HepG2 (cell line): ENCODE results near the gene LRRC4C.

Source experiments
- BRCA1 ChIP-seq: sonication (generic); formaldehyde crosslinking; IDR thresholded peaks from 2 replicates; pipeline ENCODE4 v1.4.0; 2020; ENCODE audit warnings: missing genetic modification reagents
- CAMTA2 ChIP-seq: sonication (generic); formaldehyde crosslinking; IDR thresholded peaks from 2 replicates; pipeline ENCODE4 v1.4.0; 2020; ENCODE audit warnings: mild to moderate bottlenecking, missing genetic modification reagents, borderline replicate concordance
- JDP2 ChIP-seq: sonication (generic); formaldehyde crosslinking; IDR thresholded peaks from 2 replicates; pipeline ENCODE4 v1.8.1; 2022; ENCODE audit warnings: missing genetic modification reagents, borderline replicate concordance
- NFATC3 ChIP-seq: sonication (generic); formaldehyde crosslinking; IDR thresholded peaks from 2 replicates; pipeline ENCODE4 v1.5.1; 2020; ENCODE audit warnings: mild to moderate bottlenecking, missing genetic modification reagents
- SMC3 ChIP-seq: IDR thresholded peaks from 2 replicates; pipeline ENCODE4 v1.6.1; 2011; ENCODE audit warnings: low read length, improper control_type of control experiment
- SSRP1 ChIP-seq: IDR thresholded peaks from 2 replicates; pipeline ENCODE4 v1.6.1; 2016; ENCODE audit warnings: control low read depth
- TOE1 ChIP-seq: sonication (generic); formaldehyde crosslinking; IDR thresholded peaks from 2 replicates; pipeline ENCODE4 v1.4.0; 2020; ENCODE audit warnings: mild to moderate bottlenecking, missing genetic modification reagents
- ZNF549 ChIP-seq: sonication (generic); formaldehyde crosslinking; IDR thresholded peaks from 2 replicates; pipeline ENCODE4 v1.5.0; 2020; ENCODE audit warnings: missing genetic modification reagents

DNA sequence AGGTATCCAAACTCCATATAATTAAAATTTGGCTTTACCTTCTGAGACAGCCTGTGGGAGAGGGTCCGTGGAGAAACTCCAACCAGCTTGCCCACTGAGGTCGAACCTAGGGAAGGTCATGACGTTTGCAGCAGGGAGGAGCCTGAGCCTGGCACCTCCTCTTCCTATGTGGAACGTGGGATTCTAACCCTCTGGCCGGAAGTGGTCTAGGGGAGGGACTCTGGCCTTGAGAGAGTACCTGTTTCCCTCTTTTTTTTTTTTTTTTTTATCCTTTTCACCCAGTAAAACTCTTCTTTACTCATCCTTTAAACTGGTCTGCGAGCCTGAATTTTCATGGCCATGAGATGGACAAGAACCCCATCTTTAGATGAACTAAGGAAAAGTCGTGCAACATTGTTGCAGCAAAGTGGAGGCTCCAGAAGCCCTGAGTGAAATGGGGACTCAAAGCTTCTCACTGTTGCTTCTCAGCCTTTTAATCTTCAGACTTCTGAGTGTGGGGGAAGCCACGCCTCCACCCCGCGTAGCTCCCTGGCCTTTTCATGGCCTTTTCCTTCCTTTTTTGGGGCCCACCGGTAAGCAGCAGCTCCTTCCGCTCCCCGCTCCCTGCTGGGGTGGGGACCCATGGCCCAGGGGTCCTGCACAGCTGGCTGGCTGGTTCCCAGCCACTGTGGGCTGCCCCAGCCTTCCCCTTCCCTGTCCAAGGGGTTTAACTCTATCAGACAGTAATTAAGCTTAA, 1359.9 kb downstream of the LRRC4C start:
- TF ChIP-seq CAMTA2 (CRISPR knock-in tag) = no peak
- no peak for TF ChIP-seq JDP2 (CRISPR knock-in tag)
- TF ChIP-seq ZNF549 = no peak
- TF ChIP-seq TOE1 (CRISPR knock-in tag) = no peak
- TF ChIP-seq SMC3 = no peak
- TF ChIP-seq BRCA1 = no peak
- no peak for TF ChIP-seq NFATC3
- TF ChIP-seq SSRP1 (CRISPR knock-in tag) = no peak
